ENCODE data around the gene WDTC1.
A peak's percentile ranks its signal among the peaks of the same experiment; 100 is the strongest.
"Not testable (repeated sequence)": the region's sequence is repeated elsewhere in the genome, so short reads cannot be mapped to it uniquely, and the experiment has no call there.

Gene WDTC1

DNA sequence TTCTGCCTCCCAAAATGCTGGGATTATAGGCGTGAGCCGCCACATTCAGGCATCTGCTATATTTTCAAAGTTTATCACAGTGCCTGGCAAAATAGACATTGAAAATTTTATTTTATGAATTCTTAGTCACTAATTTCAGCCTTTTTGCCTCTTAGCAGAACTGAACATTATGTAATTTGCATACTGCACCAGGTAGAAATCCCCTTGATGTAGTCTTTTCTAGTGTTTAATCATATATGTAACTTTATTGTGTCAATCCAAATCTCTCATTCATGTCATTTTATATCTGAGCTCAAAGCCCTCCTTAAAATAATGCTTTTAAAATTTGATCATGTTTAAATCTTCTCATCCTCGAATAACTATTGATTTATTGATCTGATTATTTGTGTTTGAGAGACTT lies 19.2 kb downstream of the WDTC1 start:
- no peak for DNase-seq (ENCODE audit: low spot score)

DNA sequence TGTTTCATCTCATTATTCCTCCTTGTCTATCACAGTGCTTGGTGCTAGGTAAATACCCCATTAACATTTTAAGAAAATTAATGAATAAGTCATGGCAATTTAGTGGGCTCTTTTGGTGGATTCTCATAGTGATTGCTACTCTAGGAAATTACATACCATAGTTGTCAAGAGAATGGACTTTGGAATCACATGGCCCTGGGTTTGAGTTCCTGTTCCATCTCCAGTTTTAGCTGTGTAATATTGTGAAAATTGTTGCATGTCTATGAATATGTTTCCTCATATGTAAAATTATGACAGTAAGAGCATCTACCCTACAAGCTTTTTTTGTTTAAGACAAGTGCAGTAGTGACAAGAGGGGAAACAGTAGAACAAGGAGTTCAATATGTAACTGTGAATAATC lies 20.7 kb downstream of the WDTC1 start:
- no peak for DNase-seq (ENCODE audit: low spot score)

DNA sequence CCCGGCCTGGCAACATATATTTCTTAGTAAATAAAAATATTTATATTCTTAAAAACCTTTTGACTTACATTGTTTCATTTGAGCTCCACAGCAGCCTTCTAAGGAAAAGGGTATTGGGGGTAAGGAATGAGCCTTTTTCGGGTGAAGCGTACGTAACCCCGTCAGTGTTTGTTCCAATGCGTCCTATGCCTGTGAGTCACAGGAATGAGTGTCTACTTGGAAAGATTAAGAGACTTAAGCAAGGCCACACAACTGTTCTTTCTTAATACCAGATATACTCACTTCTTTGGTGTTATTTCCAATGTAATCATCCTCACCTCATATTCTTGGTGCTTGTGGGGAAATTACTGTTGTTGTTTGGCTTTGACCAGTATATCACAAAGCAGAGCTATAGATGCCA lies 22.7 kb downstream of the WDTC1 start:
- DNase-seq (ENCODE audit: low spot score) = no peak

DNA sequence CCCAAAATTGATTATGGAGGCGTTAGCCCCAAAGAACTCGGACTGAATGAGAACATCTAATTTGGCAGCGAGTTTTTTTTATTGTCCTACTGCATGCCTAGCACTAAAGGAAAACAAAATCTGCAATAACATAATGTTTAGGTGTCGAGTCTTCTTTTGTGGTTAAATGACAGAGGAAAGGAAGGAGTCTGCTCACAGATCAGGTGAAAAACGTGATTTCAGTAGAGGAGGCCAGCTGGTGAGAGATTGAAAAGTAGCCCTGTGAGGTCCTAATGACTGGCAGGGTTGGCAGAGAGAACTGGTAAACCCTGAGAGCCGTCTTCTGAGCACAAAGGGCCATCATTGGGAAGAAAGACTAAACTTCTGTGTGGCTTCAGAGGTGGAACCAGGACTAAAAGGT lies 24.2 kb downstream of the WDTC1 start:
- DNase-seq (ENCODE audit: low spot score) = no peak

DNA sequence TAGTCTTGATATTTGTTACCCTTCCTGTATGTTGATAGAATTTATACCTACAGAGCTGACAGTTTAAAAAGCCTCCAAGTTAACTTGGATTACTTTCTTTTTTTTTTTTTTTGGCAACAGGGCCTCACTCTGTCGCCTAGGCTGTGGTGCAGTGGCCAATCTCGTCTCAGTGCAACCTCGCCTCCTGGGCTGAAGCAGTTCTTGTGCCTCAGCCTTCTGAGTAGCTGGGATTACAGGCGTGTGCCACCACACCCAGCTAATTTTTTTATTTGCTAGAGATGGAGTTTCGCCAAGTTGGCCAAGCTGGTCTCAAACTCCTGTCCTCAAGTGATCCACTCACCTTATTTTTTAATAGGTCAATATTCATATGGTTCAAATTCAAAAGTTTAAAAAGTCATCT lies 32.7 kb downstream of the WDTC1 start:
- no peak for DNase-seq (ENCODE audit: low spot score)

DNA sequence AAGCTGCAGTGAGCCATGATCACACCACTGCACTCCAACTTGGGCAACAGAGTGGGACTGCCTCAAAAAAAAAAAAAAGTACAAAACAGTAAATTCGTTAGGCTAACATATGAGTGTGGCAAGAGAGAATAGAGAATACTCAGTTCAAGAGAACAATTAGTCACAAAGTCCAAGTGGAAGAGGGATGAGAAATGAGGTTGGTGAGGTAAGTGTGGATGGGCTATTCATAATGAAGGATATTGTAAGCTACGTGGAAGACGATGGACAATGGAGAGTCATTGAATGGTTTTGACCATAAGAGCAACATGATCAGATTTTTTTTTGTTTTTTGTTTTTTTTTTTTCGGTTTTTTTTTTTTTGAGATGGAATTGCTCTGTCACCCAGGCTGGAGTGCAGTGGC lies 34.8 kb downstream of the WDTC1 start:
- no peak for DNase-seq (ENCODE audit: low spot score)

DNA sequence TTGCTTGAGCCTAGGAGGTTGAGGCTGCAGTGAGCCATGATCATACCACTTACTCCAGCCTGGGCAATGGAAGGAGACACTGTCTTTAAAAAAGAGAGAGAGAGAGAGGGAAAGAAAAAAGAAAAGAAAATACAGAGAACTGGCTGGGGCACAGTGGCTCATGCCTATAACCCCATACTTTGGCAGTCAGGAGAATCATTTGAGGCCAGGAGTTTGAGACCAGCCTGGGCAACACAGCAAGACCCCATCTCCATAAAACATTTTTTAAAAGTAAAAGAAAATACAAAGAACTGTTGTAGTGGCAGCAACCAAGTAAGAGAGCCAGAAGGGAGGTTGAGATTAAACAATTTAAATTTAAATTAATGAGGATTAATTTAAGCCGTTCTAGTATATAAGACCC lies 39.8 kb downstream of the WDTC1 start:
- DNase-seq (ENCODE audit: low spot score) = no peak

DNA sequence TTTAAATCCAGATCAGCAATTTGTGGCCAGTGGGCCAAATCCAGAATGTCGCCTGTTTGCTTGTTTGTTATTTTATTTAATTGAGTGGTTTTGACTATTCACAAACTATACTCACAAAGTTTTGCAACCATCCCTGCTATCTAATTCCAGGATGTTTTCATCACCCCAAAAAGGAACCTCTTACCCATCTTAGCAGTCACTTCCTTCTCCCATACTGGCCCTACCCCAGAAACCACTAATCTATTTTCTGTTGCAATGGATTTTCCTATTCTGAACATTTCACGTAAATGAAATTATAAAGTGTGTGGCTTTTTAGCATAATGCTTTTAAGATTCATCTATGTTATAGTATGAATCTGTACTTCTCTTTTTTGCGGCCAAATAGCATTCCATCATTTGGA lies 41.3 kb downstream of the WDTC1 start:
- DNase-seq (ENCODE audit: low spot score) = no peak

DNA sequence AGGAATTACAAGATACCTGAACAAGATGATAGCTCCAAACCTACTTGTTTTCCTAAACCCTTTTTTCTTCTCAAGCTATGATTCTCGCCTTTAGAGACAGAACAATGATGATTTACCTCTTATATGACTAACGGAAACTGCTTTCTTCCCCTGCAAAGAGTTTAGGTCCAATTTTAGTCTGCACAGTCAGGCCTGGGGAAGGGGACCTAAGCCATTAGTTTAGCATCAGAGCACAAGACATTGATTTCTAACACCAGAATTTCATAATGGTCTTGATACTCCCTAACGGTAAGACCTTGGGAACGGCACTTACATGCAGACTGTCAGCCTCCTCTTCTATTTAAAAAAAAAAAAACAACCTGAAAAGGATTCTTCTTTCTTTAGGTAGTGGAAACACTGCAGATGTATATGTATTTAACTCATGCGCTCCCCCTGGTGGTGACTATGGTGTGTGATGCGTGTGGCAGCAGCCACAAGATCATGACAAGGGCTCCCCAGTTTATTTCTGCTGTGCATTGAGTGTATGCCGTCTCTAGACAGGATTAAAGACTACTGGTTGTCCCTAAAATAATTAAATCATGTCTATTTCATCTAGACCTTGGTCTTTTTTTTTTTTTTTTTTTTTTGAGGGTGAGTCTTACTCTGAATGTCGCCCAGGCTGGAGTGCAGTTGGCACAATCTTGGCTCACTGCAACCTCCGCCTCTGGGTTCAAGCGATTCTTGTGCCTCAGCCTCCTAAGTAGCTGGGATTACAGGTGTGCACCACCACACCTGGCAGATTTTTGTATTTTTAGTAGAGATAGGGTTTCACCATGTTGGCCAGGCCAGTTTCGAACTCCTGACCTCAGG lies 50.2 kb downstream of the WDTC1 start:
- peak; percentile 76 for DNase-seq (ENCODE audit: low spot score)

DNA sequence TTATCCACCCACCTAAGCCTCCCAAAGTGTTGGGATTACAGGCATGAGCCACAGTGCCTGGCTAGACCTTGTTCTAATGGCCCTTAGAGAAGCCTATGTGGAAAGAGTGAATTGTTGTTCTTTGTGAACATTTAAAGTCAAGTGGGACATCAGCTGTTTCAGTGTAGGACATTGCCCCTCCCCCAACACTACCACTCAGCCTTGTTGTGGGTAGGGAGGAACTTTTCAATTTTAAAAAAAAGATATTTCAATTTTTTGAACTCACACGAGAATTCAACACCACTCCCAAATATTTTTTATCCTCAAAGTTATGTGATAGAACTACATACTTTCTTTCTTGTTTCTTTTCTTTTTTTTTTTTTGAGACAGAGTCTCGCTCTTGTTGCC lies 50.8 kb downstream of the WDTC1 start:
- no peak for DNase-seq (ENCODE audit: low spot score)

DNA sequence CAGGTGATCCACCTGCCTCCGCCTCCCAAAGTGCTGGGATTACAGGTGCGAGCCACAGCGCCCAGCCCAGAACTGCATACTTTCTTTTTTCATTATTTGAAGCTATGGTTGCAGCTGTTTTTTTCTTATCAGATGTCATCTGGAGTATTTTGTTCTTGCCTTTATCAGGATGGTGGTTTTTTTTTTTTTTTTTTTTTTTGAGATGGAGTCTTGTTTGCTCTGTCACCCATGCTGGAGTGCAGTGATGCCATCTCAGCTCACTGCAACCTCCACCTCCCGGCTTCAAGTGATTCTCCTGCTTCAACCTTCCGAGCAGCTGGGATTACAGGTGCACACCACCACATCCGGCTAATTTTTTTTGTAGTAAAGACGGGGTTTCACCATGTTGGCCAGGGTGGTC lies 51.4 kb downstream of the WDTC1 start:
- DNase-seq (ENCODE audit: low spot score) = not testable (repeated sequence)

DNA sequence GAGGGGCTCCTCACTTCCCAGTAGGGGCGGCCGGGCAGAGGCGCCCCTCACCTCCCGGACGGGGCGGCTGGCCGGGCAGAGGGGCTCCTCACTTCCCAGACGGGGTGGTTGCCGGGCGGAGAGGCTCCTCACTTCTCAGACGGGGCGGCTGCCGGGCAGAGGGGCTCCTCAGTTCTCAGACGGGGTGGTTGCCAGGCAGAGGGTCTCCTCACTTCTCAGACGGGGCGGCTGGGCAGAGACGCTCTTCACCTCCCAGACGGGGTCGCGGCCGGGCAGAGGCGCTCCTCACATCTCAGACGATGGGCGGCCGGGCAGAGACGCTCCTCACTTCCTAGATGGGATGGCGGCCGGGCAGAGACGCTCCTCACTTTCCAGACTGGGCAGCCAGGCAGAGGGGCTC lies 54.7 kb downstream of the WDTC1 start:
- not testable (repeated sequence) for DNase-seq (ENCODE audit: low spot score)

DNA sequence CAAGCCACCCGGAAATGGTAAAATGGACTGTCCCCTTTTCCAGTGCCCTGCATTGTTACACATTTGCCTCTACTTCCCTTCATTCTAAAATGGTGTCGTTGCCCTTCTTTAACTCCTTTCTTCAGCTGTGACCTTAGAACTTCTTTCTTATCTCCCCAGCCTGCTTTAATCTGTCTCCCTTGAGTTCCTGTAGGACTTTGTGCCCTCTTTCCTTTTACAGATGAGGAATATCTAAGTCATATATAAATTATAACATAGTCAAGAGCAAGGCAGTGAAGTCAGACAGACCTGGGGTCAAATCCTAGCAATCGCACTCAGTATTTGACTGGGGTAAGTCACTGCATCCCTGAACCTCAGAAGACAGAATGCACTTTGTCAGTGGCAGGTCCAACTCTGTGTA lies 56.1 kb downstream of the WDTC1 start:
- DNase-seq (ENCODE audit: low spot score) = no peak

DNA sequence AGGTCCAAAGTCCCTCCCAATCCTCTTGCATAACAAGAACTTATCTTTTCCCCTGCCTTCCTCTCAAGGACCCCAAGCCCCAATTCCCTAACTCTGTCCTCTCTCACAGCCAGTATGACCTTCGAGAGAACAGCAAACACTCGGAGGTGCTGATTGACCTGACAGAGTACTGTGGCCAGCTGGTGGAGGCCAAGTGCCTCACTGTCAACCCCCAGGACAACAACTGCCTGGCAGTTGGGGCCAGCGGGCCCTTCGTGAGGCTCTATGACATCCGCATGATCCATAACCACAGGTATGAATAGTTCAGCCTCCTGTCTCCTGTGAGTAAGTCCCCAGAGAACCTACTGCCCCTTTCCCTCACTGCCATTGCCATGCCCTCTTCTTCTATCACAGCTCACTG lies 57.7 kb downstream of the WDTC1 start:
- no peak for DNase-seq (ENCODE audit: low spot score)

DNA sequence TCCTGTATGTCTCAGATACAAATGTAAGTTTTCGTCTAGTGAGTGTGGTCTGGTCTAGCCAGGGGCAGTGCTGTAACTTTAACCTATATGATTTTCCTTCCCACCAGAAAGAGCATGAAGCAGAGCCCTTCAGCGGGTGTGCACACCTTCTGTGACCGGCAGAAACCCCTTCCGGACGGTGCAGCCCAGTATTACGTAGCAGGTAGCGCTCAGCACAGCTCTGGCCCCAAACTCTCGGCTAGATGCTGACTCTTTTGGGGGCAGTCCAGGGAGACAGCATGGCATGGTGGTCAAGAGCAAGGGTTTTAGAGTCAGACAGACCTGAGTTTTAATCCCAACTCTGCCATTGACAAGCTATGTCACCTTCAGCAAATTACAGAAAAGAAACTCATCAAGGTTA lies 59.5 kb downstream of the WDTC1 start:
- no peak for DNase-seq (ENCODE audit: low spot score)

DNA sequence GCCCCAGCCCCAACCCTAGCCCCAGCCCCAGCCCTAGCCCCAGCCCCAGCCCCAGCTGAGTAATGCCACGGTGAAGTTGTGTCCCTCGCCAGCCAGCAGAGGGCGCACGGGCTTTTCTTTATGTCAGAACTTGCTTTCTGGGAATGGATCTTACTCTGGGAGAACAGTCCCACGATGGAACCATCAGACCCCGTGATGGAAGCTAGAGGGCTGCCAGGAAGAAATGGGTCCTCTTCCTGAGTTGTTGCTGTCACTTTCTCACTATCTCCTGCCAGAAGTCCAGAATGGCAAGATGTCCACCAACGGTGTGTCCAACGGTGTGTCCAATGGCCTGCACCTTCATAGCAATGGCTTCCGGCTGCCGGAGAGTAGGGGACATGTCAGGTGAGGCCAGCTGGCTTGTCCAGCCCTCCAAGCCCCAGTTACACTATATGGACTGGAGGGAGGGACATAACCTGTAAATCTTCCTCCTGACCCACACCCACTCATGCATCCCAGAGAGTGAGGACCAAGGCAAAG lies 62.4 kb downstream of the WDTC1 start:
- peak; percentile 45 for DNase-seq (ENCODE audit: low spot score)

DNA sequence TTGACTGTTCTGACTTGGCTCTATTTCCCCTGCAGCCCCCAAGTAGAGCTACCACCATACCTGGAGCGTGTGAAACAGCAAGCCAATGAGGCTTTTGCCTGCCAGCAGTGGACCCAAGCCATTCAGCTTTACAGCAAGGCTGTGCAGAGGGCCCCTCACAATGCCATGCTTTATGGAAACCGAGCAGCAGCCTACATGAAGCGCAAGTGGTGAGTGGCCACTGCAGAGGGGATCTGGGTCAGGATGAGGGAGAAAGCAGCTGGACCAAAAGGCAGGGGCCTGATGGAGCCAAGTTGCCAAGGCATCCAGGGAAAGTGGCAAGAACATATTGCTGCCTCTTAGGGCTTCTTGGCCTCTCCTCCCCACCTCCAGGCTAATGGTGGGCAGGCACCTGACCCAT lies 63.5 kb downstream of the WDTC1 start:
- no peak for DNase-seq (ENCODE audit: low spot score)

DNA sequence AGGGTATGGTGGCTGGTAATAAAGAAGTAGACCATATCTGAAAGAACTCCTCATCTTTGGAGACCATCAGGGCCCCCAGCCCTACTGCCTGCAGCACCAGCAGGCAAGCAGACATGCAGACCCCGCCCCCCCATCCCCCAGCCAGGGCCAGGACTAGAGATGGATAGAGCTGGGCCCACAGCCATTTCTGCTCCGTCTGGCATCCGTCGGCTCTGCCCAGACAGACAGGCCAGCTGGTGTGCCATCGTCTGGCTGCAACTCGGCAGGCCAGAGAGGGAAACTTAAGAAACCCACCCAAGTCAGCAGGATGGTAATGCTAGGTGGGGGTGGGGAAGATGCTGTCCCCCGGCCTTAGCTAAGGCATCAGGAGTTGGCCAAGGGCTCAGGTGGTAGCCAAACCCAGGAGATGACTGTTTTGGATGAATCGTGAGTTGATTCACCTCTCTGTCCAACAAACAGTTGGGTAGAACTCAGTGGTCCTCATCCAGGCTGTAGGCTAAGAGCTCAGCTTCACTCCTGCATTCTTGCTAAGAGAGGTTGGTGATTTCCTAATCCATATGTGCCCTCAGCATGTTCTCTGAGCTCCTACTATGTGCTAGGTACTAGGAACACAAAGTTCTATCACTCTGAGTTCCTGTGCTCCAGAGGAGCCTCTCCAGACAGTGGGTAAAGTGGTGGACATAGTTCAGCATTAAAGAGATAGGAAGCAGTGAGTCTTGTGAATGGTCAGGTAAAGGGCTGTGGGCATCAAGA lies 64.4 kb downstream of the WDTC1 start:
- no peak for DNase-seq (ENCODE audit: low spot score)

DNA sequence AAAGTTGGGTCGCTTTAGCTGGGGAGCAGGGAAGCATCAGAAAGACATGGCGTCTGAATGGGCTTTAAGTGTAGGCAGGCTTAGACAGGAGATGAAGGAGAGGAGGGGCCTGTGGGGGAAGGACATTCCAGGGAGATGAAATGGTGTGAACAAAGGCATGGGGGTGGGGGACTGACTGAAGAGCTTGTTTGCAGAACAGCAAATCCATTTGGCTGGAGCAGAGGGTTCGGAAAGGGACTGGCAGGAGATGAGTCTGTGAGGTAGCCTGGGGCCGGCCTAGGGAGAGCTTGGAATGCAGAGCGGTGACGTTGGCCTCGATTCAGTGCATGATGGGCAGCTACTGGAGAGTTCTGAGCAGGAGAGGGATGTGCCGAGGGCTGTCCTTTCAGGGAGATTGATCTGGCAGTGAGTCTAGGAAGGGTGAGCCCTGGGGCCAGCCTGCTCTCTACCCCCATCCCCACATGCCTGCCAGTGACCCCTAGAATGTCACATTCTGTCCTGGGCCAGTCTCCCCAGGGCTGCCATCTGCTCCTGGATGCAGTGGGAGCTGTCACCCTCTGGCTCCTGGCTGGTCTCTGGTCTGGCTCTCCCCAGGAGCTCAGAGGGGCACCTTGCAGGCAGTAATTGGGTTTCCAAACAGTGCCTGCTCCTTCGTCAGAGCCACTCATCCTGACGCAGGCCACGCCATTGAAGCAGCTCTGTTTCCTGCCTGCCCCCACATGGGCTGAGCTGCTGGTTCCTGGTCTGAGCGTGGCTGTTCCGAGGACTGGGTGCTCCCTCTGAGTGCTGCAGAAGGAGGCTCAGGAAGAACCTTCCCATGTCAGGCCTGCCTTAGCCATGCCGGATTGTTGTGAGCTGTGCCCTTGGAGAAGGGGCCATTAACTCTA lies 65.2 kb downstream of the WDTC1 start:
- DNase-seq (ENCODE audit: low spot score) = peak; percentile 33

DNA sequence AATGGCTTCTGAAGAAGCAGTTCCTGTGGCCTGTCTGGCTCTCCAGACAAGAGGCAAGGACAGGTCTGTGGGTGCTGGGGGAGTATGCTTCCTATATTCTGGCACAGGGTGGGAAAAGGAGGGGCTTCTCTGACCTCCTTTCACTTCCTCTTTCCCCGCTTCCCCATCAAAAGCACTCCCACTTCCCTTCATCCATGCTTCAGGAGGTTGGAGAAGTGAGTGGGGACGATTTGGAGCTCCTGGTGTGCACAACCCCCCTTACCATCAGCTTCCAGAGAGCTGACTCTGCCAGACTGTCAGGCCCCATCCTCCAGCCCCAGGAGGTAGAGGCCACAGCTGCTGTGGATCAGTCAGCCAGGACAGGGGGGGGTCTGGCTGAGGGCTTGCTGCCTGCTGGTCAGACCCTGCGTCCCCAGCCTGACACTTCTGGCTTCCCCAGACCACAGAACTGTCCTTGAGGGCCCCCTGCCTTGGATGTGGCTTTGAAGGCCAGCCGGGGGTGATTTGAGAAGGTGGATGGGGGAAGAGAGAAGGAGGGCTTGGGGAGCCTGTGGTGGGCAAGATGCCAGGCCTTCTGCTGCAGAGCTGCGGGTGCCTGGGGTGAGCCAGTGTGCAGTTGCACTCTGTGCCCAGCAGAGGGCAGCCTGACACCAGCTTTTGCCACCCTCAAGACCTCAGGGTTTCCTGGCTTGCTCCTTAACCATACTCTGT lies 66.1 kb downstream of the WDTC1 start:
- peak; percentile 79 for DNase-seq (ENCODE audit: low spot score)

DNA sequence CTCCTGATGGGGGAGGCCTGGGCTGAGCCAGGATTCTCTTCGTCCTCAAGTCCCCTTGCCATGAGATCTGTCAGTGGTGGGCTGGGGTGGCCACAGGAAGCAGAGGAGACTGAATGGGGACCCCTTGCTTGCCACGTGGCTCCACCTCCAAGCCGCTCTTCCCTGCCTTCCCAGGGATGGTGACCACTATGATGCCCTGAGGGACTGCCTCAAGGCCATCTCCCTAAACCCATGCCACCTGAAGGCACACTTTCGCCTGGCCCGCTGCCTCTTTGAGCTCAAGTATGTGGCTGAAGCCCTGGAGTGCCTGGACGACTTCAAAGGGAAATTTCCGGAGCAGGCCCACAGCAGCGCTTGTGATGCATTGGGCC lies 66.6 kb downstream of the WDTC1 start:
- DNase-seq (ENCODE audit: low spot score) = no peak

Data from kidney capillary endothelial cell (primary cell).